Inflammatory macrophage treated with lipopolysaccharide for 4 hours (primary cell): ENCODE data around the gene AKAP17A.
"Not testable (repeated sequence)": the region's sequence is repeated elsewhere in the genome, so short reads cannot be mapped to it uniquely, and the experiment has no call there.

Source experiments
- DNase-seq: peaks from one replicate; pipeline ENCODE4 v3.0.0-alpha.2; 2020

The AKAP17A gene

DNA sequence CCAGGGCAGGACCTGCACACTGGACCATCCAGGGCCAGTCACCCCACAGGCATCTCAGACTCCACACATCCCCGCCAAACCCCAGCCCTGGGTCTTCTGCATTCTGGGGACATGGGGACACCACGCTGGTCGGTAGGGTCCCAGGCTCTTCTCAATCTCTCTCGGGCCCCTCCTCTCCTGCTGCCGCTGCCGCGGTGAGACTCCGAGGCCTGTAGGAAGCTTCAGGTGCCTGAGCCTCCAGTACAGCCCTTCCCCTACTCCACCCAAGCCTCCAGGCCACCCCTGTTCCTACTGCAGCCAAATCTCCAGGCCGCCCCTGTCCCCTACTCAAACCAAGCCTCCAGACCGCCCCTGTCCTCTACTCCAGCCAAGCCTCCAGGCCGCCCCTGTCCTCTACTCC, 17.9 kb downstream of the AKAP17A start:
- DNase-seq, result no peak

DNA sequence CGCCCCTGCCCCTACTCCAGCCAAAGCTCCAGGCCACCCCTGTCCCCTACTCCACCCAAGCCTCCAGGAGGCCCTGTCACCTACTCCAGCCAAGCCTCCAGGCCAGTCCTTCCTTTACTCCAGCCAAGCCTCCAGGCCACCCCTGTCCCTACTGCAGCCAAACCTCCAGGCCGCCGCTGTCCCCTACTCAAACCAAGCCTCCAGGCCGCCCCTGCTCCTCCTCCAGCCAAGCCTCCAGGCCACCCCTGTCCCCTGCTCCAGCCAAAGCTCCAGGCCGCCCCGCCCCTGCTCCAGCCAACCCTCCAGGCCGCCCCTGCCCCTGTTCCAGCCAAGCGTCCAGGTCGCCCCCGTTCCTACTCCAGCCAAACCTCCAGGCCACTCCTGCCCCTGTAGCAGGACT, 18.4 kb downstream of the AKAP17A start:
- no peak for DNase-seq

DNA sequence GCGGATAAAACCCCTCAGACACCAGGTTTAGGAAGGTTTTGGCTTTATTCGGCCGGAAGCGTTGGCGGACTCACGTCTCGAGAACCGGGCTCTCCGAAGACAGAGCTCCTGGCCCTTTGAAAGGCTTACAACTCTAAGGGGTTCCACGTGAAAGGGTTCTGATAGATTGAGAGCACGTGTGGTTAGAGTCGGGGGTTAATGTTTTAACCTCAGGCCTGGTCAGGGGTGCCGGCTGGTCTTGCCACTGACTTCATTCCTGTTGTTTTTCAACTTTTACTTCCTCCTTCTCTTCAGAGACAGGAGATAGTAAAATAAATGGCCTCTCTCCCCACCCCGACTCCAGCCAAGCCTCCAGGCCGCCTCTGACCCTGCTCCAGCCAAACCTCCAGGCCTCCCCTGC, 18.8 kb downstream of the AKAP17A start:
- DNase-seq, result no peak

DNA sequence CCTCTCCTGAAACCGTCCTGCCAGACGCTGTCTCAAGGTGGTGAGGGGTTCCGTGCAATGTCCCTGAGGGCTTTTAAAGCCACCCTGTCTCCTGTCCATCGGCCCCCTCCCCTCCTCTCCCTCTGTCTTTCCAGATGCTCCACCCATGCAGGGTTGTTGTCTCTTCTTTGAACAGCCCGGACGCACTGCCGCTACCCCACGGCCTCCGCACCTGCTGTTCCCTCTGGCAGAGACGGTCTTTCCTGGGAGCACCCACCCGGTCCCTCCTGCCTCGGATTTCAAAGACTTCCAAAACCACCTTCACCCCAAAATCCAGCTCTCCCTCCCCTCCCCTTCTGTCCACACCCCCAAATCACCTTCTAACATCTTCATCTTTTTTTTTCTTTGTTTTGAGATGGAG, 19.3 kb downstream of the AKAP17A start:
- no peak for DNase-seq

DNA sequence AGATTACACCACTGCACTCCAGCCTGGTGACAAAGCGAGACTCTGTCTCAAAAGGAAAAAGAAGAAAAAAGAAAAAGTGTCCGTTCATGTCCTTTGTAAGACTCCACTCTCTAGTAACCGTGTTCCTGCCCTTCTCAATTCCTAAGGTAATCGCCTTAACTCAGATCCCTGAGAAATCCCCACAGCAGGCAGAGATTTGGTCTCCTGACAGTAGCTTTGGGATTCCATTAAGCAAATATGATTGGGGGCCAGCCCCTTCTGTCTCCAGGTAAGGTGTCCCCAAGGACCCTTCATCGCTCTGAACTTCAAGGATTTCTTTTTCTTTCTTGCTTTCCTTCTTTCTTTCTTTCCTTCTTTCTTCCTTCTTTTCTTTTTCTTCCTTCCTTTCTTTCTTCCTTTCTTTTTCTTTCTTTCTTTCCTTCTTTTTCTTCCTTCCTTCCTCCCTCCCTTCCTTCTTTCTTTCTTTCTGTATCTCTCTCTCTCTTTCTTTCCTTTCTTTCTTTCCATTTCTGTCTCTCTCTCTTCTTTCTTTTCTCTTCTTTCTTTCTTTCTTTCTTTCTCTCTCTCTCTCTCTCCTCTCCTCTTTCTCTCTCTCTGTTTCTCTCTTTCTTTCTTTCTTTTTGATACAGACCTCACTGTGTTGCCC, 21.4 kb downstream of the AKAP17A start:
- DNase-seq, result no peak

DNA sequence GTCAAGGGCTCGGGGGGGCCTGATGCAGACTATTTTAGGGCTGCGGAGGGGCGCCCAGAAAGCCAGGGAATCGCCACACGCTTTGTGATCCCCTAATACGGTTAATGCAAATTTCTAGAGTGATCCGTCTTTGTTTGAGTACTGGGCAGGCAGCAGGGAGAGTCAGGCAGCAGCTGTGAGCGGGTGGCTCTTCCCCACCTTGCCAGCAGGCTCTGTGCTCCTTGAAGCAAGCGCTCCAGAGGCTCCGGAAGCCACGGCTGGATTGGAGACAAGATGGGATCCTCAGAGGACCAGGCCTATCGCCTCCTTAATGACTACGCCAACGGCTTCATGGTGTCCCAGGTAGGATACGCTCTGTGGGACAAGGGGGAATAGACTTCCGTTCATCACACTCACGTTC, 23.5 kb downstream of the AKAP17A start, which contains the start of gene ASMT:
TSS of gene ASMT (plus strand) at position 133 of the 400 bp plus-strand sequence. CDS start at position 274, 141 bp downstream.
- DNase-seq, result no peak

DNA sequence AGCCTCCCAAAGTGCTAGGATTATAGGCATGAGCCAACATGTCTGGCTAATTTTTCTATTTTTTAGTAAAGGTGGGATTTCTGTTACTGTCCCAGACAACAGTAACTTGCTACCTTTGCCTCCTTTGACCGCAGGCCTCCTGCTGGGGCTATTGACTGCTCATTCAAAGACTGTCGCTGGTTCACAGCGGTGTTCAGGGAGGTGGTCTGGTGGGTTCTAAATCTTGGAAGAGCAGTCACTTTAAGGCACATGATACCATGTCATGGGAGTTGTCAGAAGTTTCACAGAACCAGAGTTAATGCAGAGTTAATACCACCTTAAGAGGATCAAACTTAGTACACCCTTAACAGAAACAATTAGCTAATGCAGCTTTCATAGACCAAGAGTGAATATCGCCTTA, 27.3 kb downstream of the AKAP17A start:
- no peak for DNase-seq

DNA sequence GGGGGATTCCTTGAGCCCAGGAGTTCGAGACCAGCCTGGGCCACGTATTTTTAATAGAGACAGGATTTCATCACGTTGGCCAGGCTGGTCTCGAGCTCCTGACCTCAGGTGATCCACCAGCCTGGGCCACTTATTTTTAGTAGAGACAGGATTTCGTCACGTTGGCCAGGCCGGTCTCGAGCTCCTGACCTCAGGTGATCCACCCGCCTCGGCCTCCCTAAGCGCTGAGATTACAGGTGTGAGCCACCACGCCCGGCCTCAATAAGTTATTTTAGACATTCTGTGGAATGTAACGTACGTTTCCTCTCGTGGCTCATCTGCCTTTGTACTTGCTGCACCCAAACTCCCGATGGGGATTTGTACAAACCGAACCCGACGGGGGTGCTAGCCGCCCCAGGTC, 32.3 kb downstream of the AKAP17A start:
- no peak for DNase-seq

DNA sequence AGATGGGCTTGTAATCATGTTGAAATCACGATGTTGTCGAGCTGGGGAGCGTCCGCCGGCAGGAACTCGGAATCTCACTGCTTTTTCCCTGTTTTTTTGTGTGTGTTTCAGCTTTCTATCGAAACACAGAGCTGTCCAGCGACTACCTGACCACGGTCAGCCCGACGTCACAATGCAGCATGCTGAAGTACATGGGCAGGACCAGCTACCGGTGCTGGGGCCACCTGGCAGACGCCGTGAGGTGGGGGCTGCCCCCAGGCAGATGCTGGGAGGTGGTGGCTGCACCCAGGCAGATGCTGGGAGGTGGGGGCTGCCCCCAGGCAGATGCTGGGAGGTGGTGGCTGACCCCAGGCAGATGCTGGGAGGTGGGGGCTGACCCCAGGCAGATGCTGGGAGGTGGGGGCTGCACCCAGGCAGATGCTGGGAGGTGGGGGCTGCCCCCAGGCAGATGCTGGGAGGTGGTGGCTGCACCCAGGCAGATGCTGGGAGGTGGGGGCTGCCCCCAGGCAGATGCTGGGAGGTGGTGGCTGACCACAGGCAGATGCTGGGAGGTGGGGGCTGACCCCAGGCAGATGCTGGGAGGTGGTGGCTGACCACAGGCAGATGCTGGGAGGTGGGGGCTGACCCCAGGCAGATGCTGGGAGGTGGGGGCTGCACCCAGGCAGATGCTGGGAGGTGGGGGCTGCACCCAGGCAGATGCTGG, 32.9 kb downstream of the AKAP17A start:
- not testable (repeated sequence) for DNase-seq

DNA sequence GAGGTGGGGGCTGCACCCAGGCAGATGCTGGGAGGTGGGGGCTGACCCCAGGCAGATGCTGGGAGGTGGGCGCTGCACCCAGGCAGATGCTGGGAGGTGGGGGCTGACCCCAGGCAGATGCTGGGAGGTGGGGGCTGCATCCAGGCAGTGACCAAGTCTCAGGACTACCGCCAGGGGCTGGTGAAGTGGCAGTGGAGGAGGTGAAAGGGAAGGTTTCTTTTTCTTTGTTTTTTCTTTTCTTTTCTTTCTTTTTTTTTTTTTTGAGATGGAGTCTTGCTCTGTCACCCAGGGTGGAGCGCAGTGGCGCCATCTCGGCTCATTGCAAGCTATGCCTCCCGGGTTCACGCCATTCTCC, 33.4 kb downstream of the AKAP17A start:
- not testable (repeated sequence) for DNase-seq

DNA sequence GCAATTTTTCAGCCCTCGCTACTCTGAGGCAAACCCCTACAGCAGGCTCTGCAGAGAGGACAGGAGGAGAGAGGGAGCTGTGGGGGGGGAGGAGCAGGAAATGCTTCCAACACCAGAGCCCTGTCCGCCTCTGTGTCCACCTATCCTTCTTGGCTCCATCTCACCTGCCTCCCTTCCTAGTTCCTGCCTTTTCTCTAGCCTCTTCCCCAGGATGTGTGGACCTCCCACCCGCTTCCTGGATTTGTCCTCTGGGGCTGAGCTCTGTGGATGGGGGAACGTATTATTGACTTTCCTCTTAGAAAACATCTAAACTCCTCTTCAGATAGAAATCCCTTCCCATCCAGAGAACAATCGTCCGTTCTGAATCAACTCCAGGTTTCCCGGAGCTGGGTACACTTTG, 37.8 kb downstream of the AKAP17A start:
- DNase-seq, result no peak

DNA sequence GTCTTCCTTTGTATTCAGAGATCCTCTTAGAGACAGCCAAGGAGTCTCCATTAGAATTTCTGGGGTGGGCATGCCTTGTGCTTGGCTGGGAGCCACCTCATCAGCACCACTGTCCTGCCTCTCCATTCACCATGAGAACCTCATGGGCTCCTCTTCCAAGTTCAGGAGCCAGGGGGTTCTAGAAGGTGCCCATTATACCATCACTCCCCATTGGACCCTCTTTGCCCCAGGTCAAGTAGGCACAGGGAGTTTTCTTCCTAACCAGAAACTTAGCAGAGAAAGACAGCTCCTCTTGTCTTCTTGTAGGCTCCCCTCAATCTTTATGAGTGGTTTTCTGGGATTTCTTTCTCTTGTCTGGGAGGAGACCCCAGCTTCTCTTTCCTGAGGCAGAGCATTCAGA, 54.6 kb downstream of the AKAP17A start:
- DNase-seq, result no peak

DNA sequence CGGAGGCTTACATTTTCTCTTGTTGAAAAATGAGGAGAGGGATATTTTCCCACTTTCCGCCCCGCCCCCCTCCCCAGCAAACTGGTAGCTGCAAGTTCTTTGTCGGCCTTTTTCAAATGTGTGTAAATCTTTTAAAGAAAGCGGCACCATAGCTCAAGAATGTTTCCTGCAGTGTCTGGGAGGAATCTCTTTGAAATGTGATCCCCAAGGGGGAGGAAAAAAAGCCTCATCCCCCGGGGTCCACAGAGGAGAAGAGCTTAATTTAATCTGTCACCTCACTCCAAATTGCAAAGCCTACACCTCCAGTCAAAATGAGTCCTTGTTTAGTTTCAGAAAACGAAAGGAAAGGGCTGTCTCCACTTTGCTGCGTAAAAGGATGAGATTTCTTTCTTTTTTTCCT, 58.2 kb downstream of the AKAP17A start:
- no peak for DNase-seq
